T1000 (cell line): Measurements from ENCODE around the gene EPB41L1.

Source experiments
- DNase-seq: peaks from one replicate; lab custom pipeline; 2025; ENCODE audit warnings: mixed read lengths; lab: John Stamatoyannopoulos, UW

Gene EPB41L1

GRCh38 chr20:36261389-36262105 lies 107.0 kb downstream of the EPB41L1 start:
- no peak for DNase-seq

DNA sequence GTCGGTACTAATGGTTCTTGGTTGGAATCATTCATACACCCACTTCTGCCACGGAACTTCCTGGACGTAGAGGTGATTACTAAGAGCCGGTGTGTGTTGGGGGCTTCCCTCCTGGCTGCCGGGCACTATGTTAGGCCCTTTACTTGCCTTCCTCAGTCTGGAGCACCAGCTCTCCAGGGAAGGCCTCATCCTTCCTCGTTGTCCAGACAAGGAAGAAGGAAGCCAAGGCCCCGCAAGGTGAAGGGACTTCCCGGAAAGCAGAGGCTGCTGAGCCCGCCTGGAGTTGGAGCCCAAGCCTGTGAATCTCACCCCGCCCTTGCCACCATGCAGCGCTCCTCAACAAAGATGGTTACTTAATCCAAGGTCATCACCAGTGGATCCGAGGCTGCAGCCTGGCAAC lies 107.9 kb downstream of the EPB41L1 start:
- DNase-seq: no peak

- DNase-seq: no peak
Observed at GRCh38 chr20:36264426-36265246, 110.1 kb downstream of the EPB41L1 start.

GRCh38 chr20:36266189-36266588 lies 111.6 kb downstream of the EPB41L1 start:
- no peak for DNase-seq

GRCh38 chr20:36267605-36268381 lies 113.3 kb downstream of the EPB41L1 start:
- DNase-seq: no peak

DNA sequence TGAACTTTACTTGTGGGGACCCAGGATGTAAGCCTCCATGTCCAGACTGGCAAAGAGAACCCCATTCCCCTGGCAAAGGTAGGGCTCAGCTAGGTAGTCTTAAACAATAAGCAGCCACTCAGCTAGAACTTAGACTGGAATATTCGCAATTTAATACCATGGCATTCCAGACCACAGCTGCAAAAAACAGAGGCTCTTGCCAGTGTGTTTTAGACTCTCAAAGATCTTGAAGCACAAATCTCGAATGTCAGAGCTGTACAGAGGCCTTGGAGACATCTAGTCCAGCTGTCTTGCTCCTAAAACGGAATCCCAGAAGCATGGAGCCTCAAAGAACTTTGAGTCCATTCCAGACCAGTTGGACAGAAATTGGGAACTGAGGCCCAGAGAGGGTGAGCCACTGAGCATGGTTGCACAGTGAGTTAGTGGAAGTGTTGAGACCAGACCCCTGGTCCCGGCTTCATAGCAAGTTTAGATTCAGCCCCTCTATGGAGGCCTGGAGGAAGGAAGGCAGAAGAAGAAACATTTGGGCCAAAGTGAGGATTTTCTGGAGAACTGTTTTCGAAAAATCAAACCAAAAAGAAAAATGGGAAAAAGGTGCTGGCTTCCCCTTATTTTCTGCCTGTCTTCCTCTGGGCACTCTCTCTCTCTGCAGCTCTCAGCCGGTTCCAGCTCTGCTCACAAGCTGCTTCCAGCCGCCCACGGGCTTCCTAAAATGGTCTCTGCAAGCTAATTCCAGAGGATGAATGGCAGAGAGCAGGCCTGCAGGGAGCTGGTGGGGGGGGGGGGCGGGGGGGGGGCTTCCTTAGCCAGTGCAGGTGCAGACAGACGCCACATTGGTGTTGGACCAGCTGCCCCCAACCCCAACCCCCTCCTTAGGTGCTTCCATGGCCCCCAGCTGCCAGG lies 114.2 kb downstream of the EPB41L1 start:
- no peak for DNase-seq

DNA sequence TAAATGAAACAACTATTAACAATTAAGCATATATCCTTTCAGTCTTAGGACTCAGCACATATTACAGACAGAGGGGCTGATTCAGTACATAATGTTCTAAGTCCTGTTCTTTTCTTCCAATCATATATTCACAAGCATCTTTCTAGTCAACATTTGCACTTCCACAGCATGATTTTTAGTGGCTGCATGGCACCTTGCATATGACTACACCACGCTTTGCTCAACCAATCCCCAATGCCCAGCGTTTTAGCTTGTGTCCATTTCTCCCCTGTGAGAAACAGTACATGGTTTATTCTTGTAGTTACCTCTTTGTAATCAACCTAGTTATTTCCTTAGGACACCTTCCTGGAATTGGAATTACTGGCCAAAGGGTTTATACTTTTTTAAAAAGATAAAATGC lies 115.0 kb downstream of the EPB41L1 start:
- DNase-seq: no peak

GRCh38 chr20:36270744-36271638 lies 116.5 kb downstream of the EPB41L1 start:
- no peak for DNase-seq

- DNase-seq: no peak
Observed at GRCh38 chr20:36271639-36272546, 117.4 kb downstream of the EPB41L1 start.

DNA sequence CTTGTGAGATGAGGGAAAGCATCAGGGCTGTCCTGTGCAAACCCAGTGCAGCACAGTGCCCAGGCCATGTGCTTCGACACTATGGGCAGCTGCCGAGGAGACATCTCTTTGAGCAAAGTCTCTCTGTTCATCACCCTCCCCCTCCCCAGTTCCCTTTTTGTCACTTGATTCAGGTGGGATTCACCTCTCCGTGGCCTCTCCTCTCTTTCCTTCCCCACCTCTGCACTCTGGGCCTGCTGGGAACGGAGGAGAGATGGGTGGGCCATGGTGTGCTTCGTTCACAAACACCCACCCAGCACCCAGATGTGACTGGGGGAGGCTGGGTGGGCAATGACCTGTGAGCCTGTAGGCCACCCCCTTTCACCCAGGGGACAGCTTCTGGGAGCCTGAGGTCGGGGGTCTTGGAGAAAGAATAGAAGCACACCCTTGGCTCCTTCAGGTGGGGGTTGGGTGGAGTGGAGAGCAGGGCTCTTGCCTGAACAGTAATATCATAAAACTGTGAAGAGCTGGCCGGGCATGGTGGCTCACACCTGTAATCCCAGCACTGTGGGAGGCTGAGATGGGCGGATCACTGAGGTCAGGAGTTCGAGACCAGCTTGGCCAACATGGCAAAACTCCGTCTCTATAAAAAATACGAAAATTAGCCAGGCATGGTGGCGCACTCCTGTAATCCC lies 118.1 kb downstream of the EPB41L1 start:
- DNase-seq: no peak

- no peak for DNase-seq
Observed at GRCh38 chr20:36273414-36274180, 119.1 kb downstream of the EPB41L1 start.

DNA sequence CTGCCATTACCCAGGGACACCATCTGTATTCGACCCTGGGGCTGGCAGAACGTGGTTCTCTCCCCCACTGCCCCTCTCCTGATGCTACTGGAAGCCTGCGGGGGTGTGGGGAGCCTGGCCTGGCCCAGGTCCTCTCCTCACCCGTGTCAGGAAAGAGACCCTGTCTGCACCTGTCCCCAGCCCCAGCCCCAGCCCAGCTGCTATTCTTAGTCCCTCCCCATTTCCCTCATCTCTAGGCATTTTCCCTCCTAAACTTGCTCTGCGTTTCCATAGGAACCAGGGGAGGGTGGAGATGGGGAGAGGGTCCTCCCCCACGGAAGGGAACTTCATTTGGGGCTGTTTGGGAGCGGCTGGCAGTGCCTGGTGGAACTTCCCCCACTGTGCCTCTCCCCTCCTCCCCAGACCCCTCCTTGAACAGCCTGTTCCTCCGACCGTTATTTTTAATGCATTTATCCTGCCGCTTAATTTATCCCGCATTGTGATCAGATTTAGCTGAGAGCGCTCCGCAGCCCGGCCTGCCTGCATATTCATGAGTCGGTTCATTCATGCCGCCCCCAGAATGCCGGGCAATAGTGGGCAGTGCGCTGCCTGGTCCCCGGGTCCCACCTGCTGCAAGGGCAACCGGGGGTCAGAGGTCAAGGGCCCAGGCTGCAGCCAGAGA lies 119.8 kb downstream of the EPB41L1 start:
- no peak for DNase-seq

DNA sequence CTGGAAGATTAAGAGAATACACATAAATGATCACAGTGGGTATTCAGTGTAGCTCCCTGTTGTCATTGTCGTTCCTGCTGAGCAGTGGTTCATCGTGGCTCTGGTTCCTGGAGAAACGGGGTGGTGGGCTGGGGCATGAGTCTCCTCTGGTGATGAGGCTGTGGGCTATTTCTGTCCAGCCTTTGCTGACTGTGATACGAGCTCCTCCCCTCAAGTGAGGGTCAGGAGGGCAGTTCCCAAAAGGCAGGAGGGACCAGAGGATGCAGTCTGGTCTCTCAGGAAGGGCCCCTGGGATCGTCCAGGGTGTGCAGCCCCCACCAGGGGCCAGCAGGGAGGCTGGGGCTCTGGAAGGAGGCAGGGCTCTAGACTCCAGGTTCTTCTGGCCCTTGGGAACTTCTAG lies 120.5 kb downstream of the EPB41L1 start:
- DNase-seq: no peak

GRCh38 chr20:36275441-36276189 lies 121.1 kb downstream of the EPB41L1 start:
- no peak for DNase-seq

GRCh38 chr20:36277546-36277945 lies 123.0 kb downstream of the EPB41L1 start:
- DNase-seq: no peak

DNA sequence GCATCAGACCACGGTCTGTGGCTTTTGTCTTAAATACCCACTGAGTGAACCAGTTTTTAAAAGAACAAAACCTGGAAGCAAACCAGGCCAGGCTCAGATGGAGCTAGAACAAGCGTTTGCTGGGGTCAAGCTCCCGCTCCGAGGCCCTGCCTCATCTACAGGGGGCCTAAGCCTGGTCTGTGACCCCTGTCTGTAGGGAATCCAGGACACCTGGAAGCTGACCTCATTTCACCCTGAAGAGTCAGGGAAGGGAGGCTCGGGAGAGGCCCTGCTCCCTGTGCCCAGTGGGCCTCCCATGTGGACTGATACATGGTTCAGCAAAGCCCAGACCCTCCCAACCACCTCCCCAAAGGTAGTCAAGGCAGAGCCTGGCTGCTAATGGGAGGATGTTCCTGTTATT lies 124.8 kb downstream of the EPB41L1 start:
- DNase-seq: no peak

GRCh38 chr20:36279776-36280175 lies 125.2 kb downstream of the EPB41L1 start:
- no peak for DNase-seq
